GM23248 (cell line): ENCODE measurements around the gene JMJD1C.

Source experiments
- EZH2 ChIP-seq: fragments of 200-600 bp; sonication (generic); IDR thresholded peaks from 2 replicates; pipeline ENCODE4 v1.6.1; 2018; ENCODE audit warnings: antibody characterized with exemption, mild to moderate bottlenecking; ENCODE audit not compliant: insufficient read depth, poor library complexity, severe bottlenecking
- EZH2phosphoT487 ChIP-seq: fragments of 200-600 bp; sonication (generic); IDR thresholded peaks from 2 replicates; pipeline ENCODE4 v1.6.1; 2018; ENCODE audit warnings: antibody characterized with exemption, moderate library complexity, mild to moderate bottlenecking, low read depth; ENCODE audit not compliant: insufficient read depth

DNA sequence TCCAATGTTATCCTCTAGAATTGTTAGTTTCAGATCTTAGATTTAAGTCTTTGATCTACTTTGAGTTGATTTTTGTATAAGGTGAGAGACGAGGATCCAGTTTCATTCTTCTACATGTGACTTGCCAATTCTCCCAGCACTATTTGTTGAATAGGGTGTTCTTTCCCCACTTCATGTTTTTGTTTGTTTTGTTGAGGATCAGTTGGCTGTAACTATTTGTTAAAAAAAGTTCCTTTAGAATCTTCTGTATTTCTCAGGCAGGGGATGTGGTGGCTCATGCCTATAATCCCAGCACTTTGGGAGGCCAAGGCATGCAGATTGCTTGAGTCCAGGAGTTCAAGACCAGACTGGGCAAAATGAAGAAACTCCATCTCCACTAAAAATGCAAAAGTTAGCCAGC is 151.8 kb downstream of the JMJD1C start:
- no peak for TF ChIP-seq EZH2
- TF ChIP-seq EZH2phosphoT487: no peak
